HTERT RPE-1 (cell line): Measurements from ENCODE around the gene ILDR1.
"Not testable (repeated sequence)": the region's sequence is repeated elsewhere in the genome, so short reads cannot be mapped to it uniquely, and the experiment has no call there.

Experiments
- in situ Hi-C: fragments of 300-500 bp; cut with MboI; formaldehyde crosslinking; loops from 4 replicates; pipeline ENCODE4 v1.14.3; 2020; ENCODE audit warnings: low sequenced_read_pairs

The ILDR1 gene

DNA sequence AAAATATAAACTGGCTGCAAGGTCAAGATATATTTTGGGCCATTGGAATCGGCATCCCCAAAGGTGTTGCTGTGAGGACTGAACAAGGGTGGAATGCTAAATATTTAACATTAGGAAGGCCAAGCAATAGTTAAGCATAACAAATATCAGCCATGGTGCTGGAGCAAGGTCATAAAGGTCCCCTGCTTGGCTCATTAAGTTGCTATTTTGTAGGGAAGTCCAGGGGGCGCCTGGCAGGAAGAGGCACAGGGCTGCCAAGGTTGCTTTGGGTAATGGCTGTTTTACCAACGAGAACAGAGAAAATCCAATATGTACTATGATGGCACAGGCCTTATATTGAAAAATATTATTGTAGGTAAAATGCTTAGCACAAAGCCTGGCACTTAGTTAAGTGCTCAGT lies 65.7 kb downstream of the ILDR1 start:
- in situ Hi-C loops = no loop called here

DNA sequence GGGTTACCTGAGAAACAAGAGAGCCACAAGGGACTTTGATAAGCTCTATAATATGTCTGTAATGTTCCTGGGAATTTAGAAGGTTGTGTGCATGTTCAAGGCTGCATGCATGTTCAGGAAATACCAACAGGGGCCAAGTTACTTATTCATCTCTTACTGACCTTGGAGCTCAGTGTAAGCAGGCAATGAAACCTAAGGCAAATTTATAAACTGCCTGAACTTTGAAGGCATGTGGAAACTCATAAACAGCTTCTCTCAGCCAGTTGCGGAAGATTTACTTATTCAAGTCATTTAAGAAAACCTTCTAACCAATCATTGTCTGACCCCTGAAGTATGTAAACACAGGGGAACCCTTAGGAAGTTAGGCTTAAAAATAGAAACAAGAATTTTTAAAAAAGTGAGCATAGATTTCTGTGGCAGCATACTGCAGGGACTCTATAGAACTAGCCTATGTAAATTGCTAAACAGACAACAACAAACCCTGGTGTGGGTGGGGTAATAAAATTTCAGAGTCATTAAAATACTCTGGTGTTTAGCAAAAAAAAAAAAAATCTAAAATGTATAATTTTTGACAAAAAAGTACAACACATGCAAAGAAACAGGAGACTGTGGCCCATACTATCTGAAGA lies 70.6 kb downstream of the ILDR1 start:
- in situ Hi-C loops = no loop called here

DNA sequence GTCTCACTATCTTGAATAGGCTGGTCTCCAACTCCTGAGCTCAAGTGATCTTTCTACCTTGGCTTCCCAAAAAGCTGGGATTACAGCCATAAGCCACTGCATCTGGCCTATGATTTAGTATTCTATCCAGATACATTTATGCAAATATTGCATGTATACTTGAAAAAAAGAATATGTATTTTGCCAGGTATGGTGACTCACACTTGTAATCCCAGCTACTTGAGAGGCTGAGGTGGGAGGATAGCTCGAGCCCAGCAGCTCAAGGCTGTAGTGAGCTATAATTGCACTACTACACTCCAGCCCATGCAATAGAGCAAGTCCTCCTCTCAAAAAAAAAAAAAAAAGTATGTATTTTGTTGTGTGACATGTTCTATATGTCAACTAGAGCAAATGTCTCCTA lies 73.4 kb downstream of the ILDR1 start:
- in situ Hi-C loops = no loop called here

DNA sequence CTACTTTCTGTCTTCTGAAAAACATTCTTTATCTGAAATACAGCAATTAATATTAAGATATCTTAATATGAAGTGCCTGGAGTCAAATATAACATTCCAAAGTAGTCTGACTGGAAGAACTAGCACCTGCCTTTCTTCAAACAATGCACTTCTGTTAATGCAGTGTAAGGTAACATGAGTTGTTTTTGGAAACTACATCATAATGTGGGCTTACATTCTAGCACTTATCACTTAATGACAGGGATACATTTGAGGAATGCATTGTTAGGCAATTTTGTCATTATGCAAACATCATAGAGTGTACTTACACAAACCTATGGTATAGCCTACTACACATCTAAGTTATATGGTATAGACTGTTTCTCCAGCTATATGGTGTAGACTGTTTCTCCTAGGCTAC lies 78.6 kb downstream of the ILDR1 start:
- in situ Hi-C loops = no loop called here

DNA sequence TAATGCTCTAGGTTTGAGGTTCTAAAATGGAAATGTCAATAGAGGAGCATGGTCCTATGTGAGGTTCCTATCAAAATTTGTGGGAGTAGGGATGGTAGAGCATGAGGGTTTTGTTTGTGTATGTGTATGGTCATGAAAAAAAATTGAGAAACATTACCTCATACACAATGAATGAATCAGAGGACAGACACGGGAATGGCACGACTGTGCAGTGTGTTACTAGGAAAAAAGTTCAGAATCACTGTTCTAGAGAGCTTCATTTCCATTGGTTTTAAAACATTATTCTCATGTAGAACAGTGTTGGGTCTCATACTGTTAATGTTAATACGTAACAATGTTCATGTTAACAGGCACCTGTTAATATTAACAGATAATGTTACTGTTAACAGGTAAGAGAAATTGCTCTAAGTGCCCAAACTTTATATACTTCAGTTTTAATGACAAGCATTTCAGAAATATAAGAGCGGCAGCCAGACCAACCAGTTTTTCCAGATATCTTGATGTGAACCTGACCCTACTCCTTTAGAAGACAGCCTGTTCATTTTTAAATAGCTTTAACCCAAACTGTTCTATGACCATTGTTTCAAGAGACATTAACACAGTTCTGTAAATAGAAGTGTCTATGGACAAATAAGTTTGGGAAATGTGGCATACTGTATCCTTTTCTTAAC lies 79.8 kb downstream of the ILDR1 start:
- in situ Hi-C loops = no loop called here

DNA sequence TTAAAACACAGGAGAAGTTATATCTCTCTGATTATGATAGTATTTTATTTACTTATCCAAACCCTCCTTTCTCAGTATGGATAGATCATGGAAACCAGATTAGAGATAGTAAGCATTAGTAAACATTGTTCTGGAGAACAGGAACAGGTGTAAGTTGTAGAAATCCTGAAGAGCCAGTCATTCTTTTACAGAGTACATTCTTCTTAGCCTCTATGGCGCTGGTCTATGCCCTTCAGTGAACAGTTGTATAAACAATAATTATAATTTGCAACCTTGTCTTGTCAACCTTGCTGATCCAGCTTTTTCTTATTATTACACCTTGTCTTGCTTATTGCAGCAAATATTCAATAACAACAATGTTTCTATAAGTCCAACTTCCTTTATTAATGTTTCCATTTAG lies 80.5 kb downstream of the ILDR1 start:
- in situ Hi-C loops = no loop called here

DNA sequence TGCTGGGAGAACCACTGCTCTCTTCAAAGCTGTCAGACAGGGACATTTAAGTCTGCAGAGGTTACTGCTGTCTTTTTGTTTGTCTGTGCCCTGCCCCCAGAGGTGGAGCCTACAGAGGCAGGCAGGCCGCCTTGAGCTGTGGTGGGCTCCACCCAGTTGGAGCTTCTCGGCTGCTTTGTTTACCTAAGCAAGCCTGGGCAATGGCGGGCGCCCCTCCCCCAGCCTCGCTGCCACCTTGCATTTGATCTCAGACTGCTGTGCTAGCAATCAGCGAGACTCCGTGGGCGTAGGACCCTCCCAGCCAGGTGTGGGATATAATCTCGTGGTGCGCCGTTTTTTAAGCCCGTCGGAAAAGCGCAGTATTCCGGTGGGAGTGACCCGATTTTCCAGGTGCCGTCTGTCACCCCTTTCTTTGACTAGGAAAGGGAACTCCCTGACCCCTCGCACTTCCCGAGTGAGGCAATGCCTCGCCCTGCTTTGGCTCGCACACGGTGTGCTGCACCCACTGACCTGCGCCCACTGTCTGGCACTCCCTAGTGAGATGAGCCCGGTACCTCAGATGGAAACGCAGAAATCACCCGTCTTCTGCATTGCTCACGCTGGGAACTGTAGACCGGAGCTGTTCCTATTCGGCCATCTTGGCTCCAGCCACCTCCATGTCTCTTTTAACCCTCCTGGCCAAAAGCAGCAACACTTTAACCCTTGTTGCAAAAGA lies 83.7 kb downstream of the ILDR1 start:
- in situ Hi-C loops = not testable (repeated sequence)
